Activated CD8-positive, alpha-beta memory T cell treated with anti-CD3 and anti-CD28 coated beads, Interleukin-2, amount 50 U/mL, for 4 hours (primary cell): Measurements from ENCODE around the gene SUDS3.

ENCODE experiments used
- DNase-seq: peaks from one replicate; pipeline ENCODE4 v3.0.0-alpha.2; 2020

SUDS3 gene

DNA sequence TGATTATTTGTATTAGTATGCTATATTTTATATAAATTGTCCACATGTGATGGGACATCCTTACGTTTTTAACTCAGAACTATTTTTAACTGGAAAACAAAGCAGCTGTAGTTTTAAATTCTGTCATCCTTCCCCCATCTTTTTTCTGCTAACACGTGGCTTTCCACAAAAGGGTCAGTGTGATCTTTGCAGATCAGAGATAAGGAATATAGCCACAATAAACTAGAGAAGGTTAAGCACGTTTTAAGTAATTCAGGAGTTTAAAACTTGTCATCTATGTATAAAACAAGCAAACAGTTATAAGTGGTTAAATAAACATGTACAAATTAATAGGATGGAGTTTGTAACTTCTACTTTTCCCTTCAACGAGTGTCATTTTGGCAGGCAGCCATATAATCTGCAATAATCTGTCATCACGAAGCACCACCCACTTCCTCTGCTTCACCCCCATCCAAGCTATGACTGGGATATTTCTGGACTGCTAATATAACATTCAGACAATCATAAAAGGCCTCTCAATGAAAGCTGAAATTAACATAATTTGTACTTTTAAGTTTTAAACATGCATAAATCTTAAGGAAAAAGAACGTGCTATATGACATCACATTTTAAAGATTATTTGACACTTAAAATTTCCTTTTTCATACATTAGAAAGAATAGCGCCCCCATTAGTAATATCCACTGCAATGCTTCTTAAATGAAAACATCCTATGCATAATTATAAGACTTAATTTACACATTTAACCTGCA is 18.9 kb upstream of the SUDS3 start:
- peak; percentile 44 for DNase-seq

DNA sequence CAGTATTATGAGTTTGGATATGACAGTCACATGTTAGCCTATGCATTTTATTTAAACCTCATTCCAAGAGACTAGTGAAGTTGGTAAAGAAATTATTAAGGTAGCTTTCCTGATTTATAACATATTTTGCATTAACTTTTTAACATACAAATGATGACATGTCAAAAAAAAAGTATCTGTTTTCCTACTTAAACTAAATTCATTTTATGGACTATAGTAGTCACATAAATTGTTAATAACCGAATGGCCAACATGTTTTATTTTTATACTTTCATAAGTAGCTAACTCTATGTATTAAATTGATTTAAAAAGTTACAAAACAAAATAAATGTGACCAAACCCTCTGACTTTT is 18.4 kb upstream of the SUDS3 start:
- DNase-seq, result no peak

DNA sequence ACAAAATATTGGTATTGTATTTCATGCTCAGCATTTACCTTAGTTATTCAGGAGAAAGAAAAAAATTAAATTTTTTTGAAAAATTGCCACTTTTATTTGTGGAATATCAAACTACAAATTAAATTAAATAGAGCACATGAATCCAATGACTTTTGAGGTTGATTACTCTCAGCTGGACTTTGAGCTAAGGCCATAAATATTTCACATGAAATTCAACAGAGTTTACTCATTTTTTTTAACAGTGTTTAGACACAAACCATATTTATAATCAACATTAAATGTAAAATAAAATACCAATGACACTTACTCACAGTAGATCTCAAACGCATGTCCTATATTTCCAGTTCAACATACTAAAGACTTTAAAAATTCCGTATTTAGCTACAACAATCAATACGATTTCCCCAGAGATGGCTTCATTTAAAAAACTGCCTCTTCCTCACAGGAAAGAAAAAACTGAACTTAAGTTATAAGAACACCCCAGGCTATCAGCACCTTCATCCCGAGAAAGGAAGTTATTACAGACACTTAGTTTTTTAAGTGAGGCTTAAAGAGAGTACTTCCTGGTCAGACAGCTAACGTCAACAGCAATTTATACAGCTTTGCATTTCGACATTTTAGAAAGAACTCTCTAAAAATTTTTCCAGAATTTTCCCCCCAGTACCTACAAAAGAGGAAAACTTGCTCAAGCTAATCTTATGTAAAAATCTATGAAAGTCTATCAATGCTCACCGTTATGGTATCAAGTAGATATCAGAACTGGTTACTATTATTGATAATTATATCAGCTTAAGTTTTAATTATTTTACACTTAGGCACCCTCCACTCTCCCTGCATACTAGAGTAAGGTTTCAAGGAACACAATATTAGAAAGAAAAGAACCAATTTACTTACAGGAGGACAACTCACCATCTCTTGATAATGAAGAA is 17.5 kb upstream of the SUDS3 start:
- DNase-seq, result no peak

DNA sequence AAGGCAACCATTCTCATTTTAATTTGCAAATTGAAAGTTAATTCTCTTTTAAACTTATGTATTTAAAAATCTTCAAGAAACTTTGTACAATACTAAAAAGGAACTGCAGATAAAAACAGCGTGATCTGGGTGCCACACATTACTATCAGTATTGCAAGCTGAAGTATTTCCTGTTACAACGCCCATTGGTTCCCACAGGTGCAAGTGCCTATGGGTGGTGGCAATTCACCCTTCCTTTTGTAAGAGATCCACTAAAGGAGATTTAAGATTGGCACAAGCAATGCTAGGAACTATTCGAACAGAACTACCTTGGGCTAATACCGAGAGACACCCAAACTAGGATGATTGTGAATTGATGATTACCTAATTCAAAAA is 16.8 kb upstream of the SUDS3 start:
- no peak for DNase-seq

DNA sequence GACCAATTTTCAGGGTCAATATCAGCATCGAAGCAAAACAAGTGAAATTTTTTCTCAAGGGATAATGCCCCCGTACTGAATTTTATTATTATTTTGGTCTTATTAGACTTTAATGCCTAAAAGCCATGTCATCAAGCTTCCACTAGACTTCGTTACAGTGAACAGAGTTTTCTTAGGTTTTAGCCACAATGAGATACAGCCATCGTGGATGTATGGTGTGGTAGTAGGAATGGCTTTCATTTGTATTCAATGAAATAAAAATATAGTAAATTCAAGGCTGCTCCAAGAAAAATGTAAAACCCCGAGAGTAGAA is 15.3 kb upstream of the SUDS3 start:
- DNase-seq, result no peak

DNA sequence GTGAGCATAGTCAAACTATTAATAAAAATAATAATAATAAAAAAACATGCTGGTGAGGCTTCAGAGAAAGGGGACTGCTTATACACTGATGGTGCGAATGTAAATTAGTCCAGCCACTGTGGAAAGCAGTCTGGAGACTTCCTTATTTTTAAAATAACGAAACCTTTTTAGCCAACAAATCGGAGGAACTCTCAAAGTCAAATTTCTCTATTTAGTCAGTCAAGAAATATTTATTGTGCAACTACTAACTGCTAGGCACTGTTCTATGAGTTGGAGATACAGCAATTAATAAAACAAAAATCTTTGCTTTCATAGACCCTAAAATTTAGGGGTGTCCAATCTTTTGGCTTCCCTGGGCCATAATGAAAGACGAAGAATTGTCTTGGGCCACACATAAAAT is 14.5 kb upstream of the SUDS3 start:
- DNase-seq, result no peak

DNA sequence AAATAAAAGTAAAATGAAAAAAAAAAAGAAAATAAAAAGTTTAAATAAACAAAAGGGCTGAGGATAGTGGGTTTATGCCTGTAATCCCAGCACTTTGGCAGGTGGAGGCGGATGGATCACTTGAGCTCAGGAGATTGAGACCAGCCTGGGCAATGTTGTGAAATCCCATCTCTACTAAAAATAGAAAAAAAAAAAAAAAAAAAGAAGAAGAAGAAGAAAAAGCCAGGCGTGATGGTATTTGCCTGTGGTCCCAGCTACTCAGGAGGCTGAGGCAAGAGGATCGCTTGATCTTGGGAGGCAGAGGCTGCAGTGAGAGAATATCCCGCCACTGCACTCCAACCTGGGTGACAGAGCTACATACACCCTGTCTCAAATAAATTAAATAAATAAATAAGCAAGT is 7.5 kb upstream of the SUDS3 start:
- DNase-seq, result no peak

DNA sequence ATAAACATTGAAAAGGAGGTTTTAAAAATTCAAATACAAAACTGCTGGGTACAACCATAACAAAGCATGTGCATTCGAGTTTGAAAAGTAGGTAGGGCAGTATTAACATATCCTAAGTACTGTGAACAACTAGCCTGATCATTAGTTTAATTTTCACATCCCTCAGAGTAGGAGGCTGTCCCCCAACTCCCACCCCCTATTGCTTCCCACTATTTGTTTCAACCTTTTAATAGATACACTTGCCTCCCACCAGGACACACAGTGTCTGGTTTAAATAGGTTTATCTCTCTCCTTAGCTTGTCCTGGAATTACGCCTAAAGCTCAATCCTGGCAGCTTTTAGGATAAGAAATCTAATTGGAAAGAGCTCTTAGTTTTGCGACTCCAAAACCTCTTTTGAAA is 5.8 kb upstream of the SUDS3 start:
- no peak for DNase-seq

DNA sequence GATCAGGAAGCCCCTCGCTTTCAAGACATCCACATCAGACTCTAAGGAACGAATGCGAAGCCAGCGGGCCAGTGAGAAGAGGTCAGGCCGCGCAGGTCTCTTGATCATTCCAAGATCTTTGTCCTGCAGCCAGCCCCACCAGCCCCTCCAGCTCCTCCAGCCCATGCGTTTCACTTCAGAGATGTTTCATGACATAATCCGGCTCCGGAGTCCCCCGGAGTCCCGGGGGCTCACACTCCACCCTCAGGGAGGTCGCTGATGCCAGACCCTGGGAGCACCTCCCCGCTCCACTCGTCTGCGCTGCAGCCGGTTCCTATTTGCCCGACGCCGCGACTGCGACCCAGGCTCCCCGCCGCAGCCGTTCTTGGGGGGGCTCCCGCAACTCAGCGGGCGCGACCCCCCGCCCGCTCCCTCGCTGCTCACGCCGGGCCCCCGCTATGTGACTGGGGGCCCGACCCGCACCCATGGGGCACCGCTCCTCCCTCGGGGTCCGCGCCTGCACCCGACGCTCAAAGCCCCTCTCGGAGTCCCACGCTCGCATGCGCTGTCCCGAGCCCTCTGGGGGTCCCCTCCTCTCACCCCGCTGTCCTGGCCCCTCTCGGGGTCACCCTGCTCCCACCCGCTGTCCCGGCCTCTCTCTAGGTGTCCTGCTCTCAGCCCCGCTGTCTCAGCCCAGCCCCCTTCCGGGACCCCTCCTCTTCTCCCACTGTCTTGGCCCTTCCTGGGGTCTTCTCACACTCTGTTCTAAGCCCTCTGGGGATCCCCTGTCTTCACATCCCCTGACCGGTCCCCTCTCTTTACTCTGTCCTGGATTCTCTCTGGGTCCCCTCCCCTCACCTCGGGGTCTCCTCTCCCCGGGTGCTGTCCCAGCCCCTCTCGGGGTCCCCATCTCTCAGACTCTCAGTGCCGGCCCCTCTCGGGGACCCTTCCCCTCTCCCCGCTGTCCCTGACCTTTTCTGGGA is 4.8 kb upstream of the SUDS3 start:
- DNase-seq, result peak; percentile 23

- peak; percentile 95 for DNase-seq
Measured at GRCh38 chr12:118372541-118373495, 3.5 kb upstream of the SUDS3 start, which contains the start of gene TAOK3. TSS of gene TAOK3 (minus strand) at chr12:118372907. CDS start at chr12:118255567, 117,340 bp downstream.

GRCh38 chr12:118373616-118374015 is 2.7 kb upstream of the SUDS3 start:
- no peak for DNase-seq

DNA sequence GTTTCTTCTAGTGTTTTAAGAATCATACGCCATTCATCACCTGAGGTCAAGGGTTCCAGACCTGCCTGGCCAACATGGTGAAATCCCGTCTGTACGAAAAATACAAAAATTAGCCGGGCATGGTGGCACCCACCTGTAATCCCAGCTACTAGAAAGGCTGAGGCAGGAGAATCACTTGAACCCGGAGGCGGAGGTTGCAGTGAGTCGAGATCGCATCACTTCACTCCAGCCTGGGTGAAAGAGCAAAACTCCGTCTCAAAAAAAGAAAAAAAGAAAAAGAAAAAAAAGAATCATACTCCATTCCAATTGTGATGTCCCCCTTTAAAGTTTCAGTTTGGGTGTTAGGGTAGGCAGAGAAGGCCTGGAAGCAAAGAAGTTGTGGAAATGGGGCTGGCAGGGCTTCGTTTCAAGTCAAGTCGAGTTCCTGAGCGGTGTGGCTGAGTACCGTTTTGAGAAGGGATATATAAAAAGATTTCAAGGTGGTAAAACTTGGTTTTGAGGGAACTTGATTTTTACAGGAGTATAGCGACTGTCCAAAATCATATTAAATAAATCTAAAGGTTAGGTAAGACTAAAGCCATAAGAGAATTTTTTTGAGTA is 2.1 kb upstream of the SUDS3 start:
- no peak for DNase-seq

DNA sequence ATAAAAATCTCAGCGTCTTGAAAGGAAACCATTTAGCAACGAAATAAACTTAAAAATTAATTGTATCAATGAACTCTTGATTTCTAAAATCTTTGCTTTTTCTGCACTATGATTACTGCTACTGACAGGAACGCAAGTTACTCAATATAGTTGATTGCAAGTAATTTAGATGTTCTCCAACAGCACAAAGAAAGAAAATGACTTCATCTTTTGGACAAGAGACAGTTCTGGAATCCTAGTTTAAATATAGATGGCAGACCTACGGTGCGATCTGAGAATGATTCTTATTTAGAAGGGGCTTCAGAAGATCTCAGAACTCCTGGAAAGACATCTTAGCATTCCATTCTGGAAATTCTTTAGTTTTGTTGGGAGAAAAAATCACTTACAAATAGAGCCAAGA is 1.4 kb upstream of the SUDS3 start:
- no peak for DNase-seq

DNA sequence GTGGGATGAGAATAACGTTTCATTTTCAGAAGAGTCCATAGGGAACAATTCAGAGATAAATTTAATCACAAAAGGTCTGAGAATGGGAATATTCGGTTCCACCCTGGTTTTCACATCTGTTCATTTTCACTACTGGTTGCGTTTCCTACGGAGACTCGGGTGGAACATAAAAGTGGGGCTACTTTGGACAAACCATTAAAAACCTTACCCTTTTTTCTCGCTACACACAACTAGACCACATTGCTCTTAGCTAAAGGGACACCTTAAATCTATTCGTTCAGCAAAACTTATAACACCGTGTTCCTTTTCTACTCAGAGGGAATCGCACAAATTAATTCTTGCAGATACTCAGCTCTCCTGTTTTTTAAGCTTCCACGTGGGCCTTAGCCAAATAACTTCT is 1.0 kb upstream of the SUDS3 start:
- no peak for DNase-seq

GRCh38 chr12:118377021-118377883 is 897 bp downstream of the SUDS3 start:
- no peak for DNase-seq

- peak; percentile 74 for DNase-seq
Measured at GRCh38 chr12:118377884-118378470, 1.6 kb downstream of the SUDS3 start.

DNA sequence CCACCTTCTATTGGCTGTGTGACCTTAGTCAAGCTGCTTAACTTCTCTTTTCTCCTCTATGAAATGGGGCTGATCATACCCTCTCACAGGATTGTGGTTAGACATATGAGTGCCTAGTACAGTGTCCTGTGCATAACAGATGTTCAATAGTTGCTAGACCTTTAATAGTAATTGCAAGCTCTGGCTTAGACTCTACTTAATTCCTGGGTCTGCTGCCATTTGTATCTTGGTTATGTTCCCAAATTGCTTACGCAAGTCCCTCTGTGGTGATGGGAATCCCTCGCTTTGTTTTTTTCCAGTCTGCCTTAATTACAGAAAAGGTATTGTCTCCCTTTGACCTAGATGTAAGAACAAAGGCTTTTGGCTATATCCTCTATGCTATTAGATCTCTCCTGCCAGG is 15.1 kb downstream of the SUDS3 start:
- no peak for DNase-seq

- no peak for DNase-seq
Measured at GRCh38 chr12:118391836-118392235, 15.5 kb downstream of the SUDS3 start.

GRCh38 chr12:118397708-118398440 is 21.5 kb downstream of the SUDS3 start:
- DNase-seq, result no peak
